OCI-LY1 (cell line): ENCODE results near the gene TAS1R1.

Experiments used
- EZH2 ChIP-seq: fragments of 200-600 bp; sonication (generic), shearing (Covaris generic); IDR thresholded peaks from 2 replicates; pipeline ENCODE4 v1.8.0; 2017; ENCODE audit warnings: borderline replicate concordance, mixed run types, mild to moderate bottlenecking, antibody characterized with exemption, low read length, moderate library complexity, mixed read lengths
- TF ChIP-seq, protein P1 (sequence below): fragments of 200-600 bp; sonication (generic), shearing (Covaris generic); IDR thresholded peaks from 2 replicates; pipeline ENCODE4 v1.5.1; 2017; ENCODE audit warnings: mild to moderate bottlenecking, antibody characterized with exemption, low read length, moderate library complexity, mixed read lengths

- TF ChIP-seq, protein P1, sequence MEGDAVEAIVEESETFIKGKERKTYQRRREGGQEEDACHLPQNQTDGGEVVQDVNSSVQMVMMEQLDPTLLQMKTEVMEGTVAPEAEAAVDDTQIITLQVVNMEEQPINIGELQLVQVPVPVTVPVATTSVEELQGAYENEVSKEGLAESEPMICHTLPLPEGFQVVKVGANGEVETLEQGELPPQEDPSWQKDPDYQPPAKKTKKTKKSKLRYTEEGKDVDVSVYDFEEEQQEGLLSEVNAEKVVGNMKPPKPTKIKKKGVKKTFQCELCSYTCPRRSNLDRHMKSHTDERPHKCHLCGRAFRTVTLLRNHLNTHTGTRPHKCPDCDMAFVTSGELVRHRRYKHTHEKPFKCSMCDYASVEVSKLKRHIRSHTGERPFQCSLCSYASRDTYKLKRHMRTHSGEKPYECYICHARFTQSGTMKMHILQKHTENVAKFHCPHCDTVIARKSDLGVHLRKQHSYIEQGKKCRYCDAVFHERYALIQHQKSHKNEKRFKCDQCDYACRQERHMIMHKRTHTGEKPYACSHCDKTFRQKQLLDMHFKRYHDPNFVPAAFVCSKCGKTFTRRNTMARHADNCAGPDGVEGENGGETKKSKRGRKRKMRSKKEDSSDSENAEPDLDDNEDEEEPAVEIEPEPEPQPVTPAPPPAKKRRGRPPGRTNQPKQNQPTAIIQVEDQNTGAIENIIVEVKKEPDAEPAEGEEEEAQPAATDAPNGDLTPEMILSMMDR, result no peak
- TF ChIP-seq EZH2, result no peak
Measured at GRCh38 chr1:6509919-6510291, 45.2 kb upstream of the TAS1R1 start.
